H1 (cell line): ENCODE measurements around the gene SEMA3B. TPM values are rescaled to one million over a fixed set of nuclear protein-coding genes. Genes with fewer than 3 reads are reported as not detected.

Experiments used
- CTCF ChIA-PET: fragments of 300-600 bp; sonication (Branson Sonifier 250); formaldehyde crosslinking; loops from one replicate; lab custom pipeline; 2021; ENCODE audit not compliant: partially characterized antibody; lab: Charles Lee
- POLR2A ChIA-PET: fragments of 300-600 bp; sonication (Branson Sonifier 250); formaldehyde crosslinking; loops from one replicate; lab custom pipeline; 2021; ENCODE audit warnings: inconsistent platforms; ENCODE audit not compliant: partially characterized antibody; lab: Charles Lee
- DNase-seq, 2 experiments: peaks; one replicate each; pipeline versions ENCODE4 v3.0.0 to v3.0.0-alpha.2; 2010 to 2022; ENCODE audit warnings: low spot score in 2 of 2, low read depth in 1 of 2, mixed read lengths in 1 of 2
- FAIRE-seq: peaks from 2 replicates; lab custom pipeline; 2011; peaks lifted over from hg19 to GRCh38; lab: Jason Lieb, UNC
- H2AFZ ChIP-seq: 2 replicates; pipeline ENCODE4 v1.8.1; 2012; ENCODE audit warnings: low read length, inconsistent platforms
- H2AK5ac ChIP-seq: 2 replicates; pipeline ENCODE4 v1.6.1; 2013; ENCODE audit warnings: low read depth, low read length
- H2BK120ac ChIP-seq: replicated peaks from 2 replicates; pipeline ENCODE3; 2013; ENCODE audit warnings: low read depth, low read length, inconsistent platforms
- H2BK12ac ChIP-seq: 2 replicates; pipeline ENCODE4 v1.6.1; 2013; ENCODE audit warnings: low read depth, low read length
- H2BK15ac ChIP-seq: 2 replicates; pipeline ENCODE4 v1.6.1; 2013; ENCODE audit warnings: low read length
- H2BK20ac ChIP-seq: 2 replicates; pipeline ENCODE4 v1.6.1; 2013; ENCODE audit warnings: low read length
- H2BK5ac ChIP-seq: 2 replicates; pipeline ENCODE4 v1.6.1; 2013; ENCODE audit warnings: low read depth, low read length
- H3K14ac ChIP-seq: 2 replicates; pipeline ENCODE4 v1.6.1; 2013; ENCODE audit warnings: inconsistent platforms; ENCODE audit not compliant: insufficient read length
- H3K18ac ChIP-seq: 2 replicates; pipeline ENCODE4 v1.6.1; 2013; ENCODE audit warnings: low read length; ENCODE audit errors: extremely low read depth
- H3K23ac ChIP-seq: 2 replicates; pipeline ENCODE4 v1.6.1; 2013; ENCODE audit warnings: inconsistent platforms; ENCODE audit not compliant: insufficient read length
- H3K23me2 ChIP-seq: 2 replicates; pipeline ENCODE4 v1.6.1; 2013; ENCODE audit warnings: low read depth, low read length
- H3K27ac ChIP-seq: 2 replicates; pipeline ENCODE4 v1.6.1; 2011; ENCODE audit warnings: low read depth, low read length, inconsistent platforms
- H3K27me3 ChIP-seq, 4 experiments: replicated peaks in 1 of 4; 1 replicate in 1 of 4; 2 replicates in 3 of 4; pipeline versions ENCODE4 v1.6.1 to v1.8.1; 2011 to 2013; ENCODE audit warnings: low read length in 3 of 4, mild to moderate bottlenecking in 3 of 4, inconsistent platforms in 2 of 4, mixed read lengths in 2 of 4, moderate library complexity in 1 of 4; ENCODE audit not compliant: control insufficient read depth in 3 of 4, insufficient read depth in 3 of 4; ENCODE audit errors: extremely low read depth in 1 of 4
- H3K36me3 ChIP-seq, 4 experiments: 2 replicates each; pipeline versions ENCODE4 v1.6.1 to v1.8.1; 2011 to 2013; ENCODE audit warnings: mild to moderate bottlenecking in 4 of 4, low read length in 3 of 4, moderate library complexity in 2 of 4, control low read depth in 1 of 4, inconsistent platforms in 1 of 4; ENCODE audit not compliant: insufficient read depth in 4 of 4, control insufficient read depth in 2 of 4
- H3K4ac ChIP-seq: replicated peaks from 2 replicates; pipeline ENCODE3; 2013; ENCODE audit warnings: low read length, low read depth, mixed read lengths, inconsistent platforms; ENCODE audit not compliant: insufficient read length
- H3K4me1 ChIP-seq, 4 experiments: replicated peaks in 1 of 4; 1 replicate in 1 of 4; 2 replicates in 3 of 4; pipeline versions ENCODE4 v1.6.1 to v1.8.1; 2011 to 2013; ENCODE audit warnings: low read length in 3 of 4, inconsistent platforms in 2 of 4, mixed read lengths in 1 of 4; ENCODE audit not compliant: insufficient read depth in 4 of 4, control insufficient read depth in 3 of 4
- H3K4me2 ChIP-seq, 2 experiments: 2 replicates each; pipeline versions ENCODE4 v1.6.1 to v1.8.1; 2011 to 2013; ENCODE audit warnings: low read depth in 2 of 2, low read length in 2 of 2, control low read depth in 1 of 2, inconsistent platforms in 1 of 2, mild to moderate bottlenecking in 1 of 2; ENCODE audit not compliant: insufficient read depth in 1 of 2
- H3K4me3 ChIP-seq, 4 experiments: fragments of 200-600, 300-600 bp in 1 of 4; sonication (generic), shearing (Covaris generic), sonication (Bioruptor Twin) in 1 of 4; 2 replicates each; pipeline versions ENCODE4 v1.5.1 to v1.8.1; 2011 to 2016; ENCODE audit warnings: low read length in 4 of 4, low read depth in 3 of 4, control low read depth in 2 of 4, inconsistent platforms in 2 of 4, mild to moderate bottlenecking in 2 of 4, mixed read lengths in 1 of 4, moderate library complexity in 1 of 4; ENCODE audit not compliant: insufficient read depth in 2 of 4; ENCODE audit errors: extremely low read depth in 1 of 4
- H3K56ac ChIP-seq: replicated peaks from 2 replicates; pipeline ENCODE3; 2013; ENCODE audit warnings: low read depth, mild to moderate bottlenecking, mixed read lengths, low read length, inconsistent platforms; ENCODE audit not compliant: insufficient read length
- H3K79me1 ChIP-seq: 2 replicates; pipeline ENCODE4 v1.6.1; 2013; ENCODE audit warnings: low read depth, low read length, control low read depth
- H3K79me2 ChIP-seq, 2 experiments: 2 replicates each; pipeline versions ENCODE4 v1.6.1 to v1.8.1; 2012 to 2013; ENCODE audit warnings: low read length in 2 of 2, mild to moderate bottlenecking in 2 of 2, inconsistent platforms in 1 of 2; ENCODE audit not compliant: insufficient read depth in 2 of 2, control insufficient read depth in 1 of 2
- H3K9ac ChIP-seq, 4 experiments: replicated peaks in 1 of 4; 1 replicate in 1 of 4; 2 replicates in 3 of 4; pipeline versions ENCODE4 v1.6.1 to v1.8.1; 2011 to 2013; ENCODE audit warnings: low read depth in 3 of 4, low read length in 3 of 4, control low read depth in 2 of 4, mild to moderate bottlenecking in 2 of 4, moderate library complexity in 2 of 4, inconsistent platforms in 1 of 4; ENCODE audit errors: extremely low read depth in 1 of 4
- H3K9me3 ChIP-seq, 2 experiments: 2 replicates each; pipeline versions ENCODE4 v1.6.1 to v1.8.1; 2012 to 2013; ENCODE audit warnings: mild to moderate bottlenecking in 2 of 2, moderate library complexity in 2 of 2, control low read depth in 1 of 2, inconsistent platforms in 1 of 2, low read depth in 1 of 2, low read length in 1 of 2, mixed read lengths in 1 of 2; ENCODE audit not compliant: insufficient read depth in 2 of 2
- H4K20me1 ChIP-seq, 2 experiments: replicated peaks in 1 of 2; 2 replicates each; pipeline versions ENCODE3 to v1.8.1; 2011 to 2013; ENCODE audit warnings: inconsistent platforms in 2 of 2, low read length in 2 of 2, mild to moderate bottlenecking in 1 of 2; ENCODE audit not compliant: insufficient read depth in 2 of 2, control insufficient read depth in 1 of 2
- H4K5ac ChIP-seq: 2 replicates; pipeline ENCODE4 v1.6.1; 2013; ENCODE audit warnings: low read length, low read depth, mixed read lengths, inconsistent platforms; ENCODE audit not compliant: insufficient read length
- H4K8ac ChIP-seq: 2 replicates; pipeline ENCODE4 v1.8.0; 2013; ENCODE audit warnings: mild to moderate bottlenecking, moderate library complexity, low read length, inconsistent platforms; ENCODE audit not compliant: insufficient read depth; ENCODE audit errors: extremely low read depth
- H4K91ac ChIP-seq: replicated peaks from 2 replicates; pipeline ENCODE3; 2013; ENCODE audit warnings: low read length, mixed read lengths, inconsistent platforms; ENCODE audit not compliant: insufficient read length
- CHD2 ChIP-seq: IDR thresholded peaks from 2 replicates; pipeline ENCODE4 v1.6.1; 2012; ENCODE audit warnings: low read length, improper control_type of control experiment
- CTCF ChIP-seq, 3 experiments: IDR thresholded peaks; 1 replicate in 2 of 3; 2 replicates in 1 of 3; pipeline versions ENCODE4 v1.5.1 to v1.6.1; 2011; ENCODE audit warnings: low read length in 3 of 3, mild to moderate bottlenecking in 3 of 3, inconsistent platforms in 2 of 3, low read depth in 1 of 3, moderate library complexity in 1 of 3; ENCODE audit not compliant: insufficient read depth in 1 of 3; ENCODE audit errors: control extremely low read depth in 1 of 3
- E2F6 ChIP-seq: IDR thresholded peaks from 2 replicates; pipeline ENCODE4 v1.6.1; 2012; ENCODE audit warnings: inconsistent platforms
- WGBS, 2 experiments: shearing (Covaris generic) in 1 of 2; methylation state at CpG; one replicate each; pipeline versions ENCODE4 v1.1.6 to v1.1.7; 2013 to 2015; ENCODE audit warnings: low lambda C conversion rate in 2 of 2, mixed read lengths in 2 of 2, inconsistent platforms in 1 of 2, low coverage in 1 of 2, missing lambda C conversion rate in 1 of 2; ENCODE audit not compliant: insufficient replicate concordance in 2 of 2, insufficient coverage in 1 of 2, insufficient read length in 1 of 2; ENCODE audit errors: extremely low coverage in 1 of 2, missing lambda C conversion rate in 1 of 2; 5-methylcytosine and 5-hydroxymethylcytosine counted together
- polyA plus RNA-seq, 7 experiments: library from polyadenylated mRNA; depleted of rRNA in 3 of 7; stranded (reverse) in 5 of 7; unstranded in 2 of 7; fragments of >200 nt in 5 of 7; fragments of 200-250 nt in 2 of 7; gene quantifications; 1 replicate in 5 of 7; 2 replicates in 1 of 7; 4 replicates in 1 of 7; pipeline versions ENCODE4 v1.2.1 to v1.2.3, GENCODE V29; 2011 to 2013; ENCODE audit warnings: missing spikeins in 2 of 7, mixed read lengths in 2 of 7
- total RNA-seq: library from RNA; stranded (reverse); fragmentation: NEBNext Ultra II Directional; extraction: Animal tissue kit (Norgen Biotek cat#: 25700); gene quantifications from 2 replicates; pipeline ENCODE4 v1.2.1, GENCODE V29; 2021

The SEMA3B gene
- total and polyA plus RNA-seq, 2 of the 8 experiments (the other 6 are each of a cell fraction or from before 2014, with no cell fraction given) = 3.0 to 4.7 TPM

GRCh38 chr3:50258979-50259378 is 10.0 kb upstream of the SEMA3B start:
- Histone ChIP-seq H4K91ac (no peak overlapping the region), H3K27me3 (no peaks in the 10 kb centered on the region), H2AK5ac (no peak overlapping the region), H3K79me2 (no peaks in the 10 kb centered on the region), H2BK20ac (no peak overlapping the region), H2BK5ac (no peak overlapping the region), H3K9me3 (no peaks in the 10 kb centered on the region), H3K14ac (no peak overlapping the region), H3K4me2 (no peak overlapping the region), H3K4me3 (no peak overlapping the region), H3K9ac (no peak overlapping the region), H4K8ac (no peak overlapping the region), H3K79me1 (peaks cover 4% of the 10 kb centered on the region; the same call in 1 of the 2 replicates), H4K5ac (no peak overlapping the region), H3K4ac (no peak overlapping the region), H2BK120ac (no peak overlapping the region), H3K36me3 (peaks cover 15 to 26% (median 20%) of the 10 kb centered on the region in 4 experiments; a peak in 7 of 8 replicates), H3K23me2 (no peaks in the 10 kb centered on the region), H2BK15ac (no peak overlapping the region), H3K4me1 (peaks cover 0 to 18% (median 14%) of the 10 kb centered on the region in 4 experiments; a peak in 6 of 7 replicates), H3K18ac (no peak overlapping the region), H3K56ac (no peak overlapping the region), H2AFZ (no peak overlapping the region), H4K20me1 (peaks cover 2 to 7% of the 10 kb centered on the region in 2 experiments), H3K27ac (no peak overlapping the region), H2BK12ac (no peak overlapping the region), H3K23ac (no peak overlapping the region)
- no peak for TF ChIP-seq E2F6
- TF ChIP-seq CHD2 = no peak
- TF ChIP-seq CTCF (IDR thresholded peaks at IDR 0.05; ENCODE audit: control extremely low read depth in 1 of 3, insufficient read depth in 1 of 3, low read depth in 1 of 3, low read length in 3 of 3) = peak in 1 of 3 experiments; percentile 18; a peak in 1 of 4 replicates
- ChIA-PET POLR2A (interaction anchor here (0.6 to 4.3 kb wide), 16 partner anchors 9 to 64 kb away, joined by 3 to 35 read pairs (median 5); partner anchors contain the start of genes GNAI2, HYAL2, LSMEM2 and SEMA3B), CTCF (interaction anchor here (0.6 to 53.5 kb wide), 12 partner anchors 10 to 921 kb away, joined by 3 to 2149 read pairs (median 8); partner anchors contain the start of genes GNAI2, GNAT1, IFRD2 and LSMEM2)
- FAIRE-seq (no peak), DNase-seq (no peak)
- WGBS, 2 experiments = 94% methylated on average over 16 of the region's 16 CpGs; no CpG with 5 or more reads in 1 of the 2 experiments
